Transverse colon (tissue), 4 donors: ENCODE results near the gene SLK. TPM values are rescaled to one million over a fixed set of nuclear protein-coding genes. Genes with fewer than 3 reads are reported as not detected.

Experiments used
- DNase-seq: peaks from one replicate; pipeline ENCODE4 v3.0.0-alpha.2; 2019
- H3K27ac ChIP-seq, 4 donors: fragments of 200-600 bp; sonication (generic); 2 replicates each; pipeline ENCODE4 v1.5.1; 2016 to 2018; ENCODE audit warnings: inconsistent platforms in 4 of 4
- H3K27me3 ChIP-seq: fragments of 200-600 bp; sonication (generic); 2 replicates; pipeline ENCODE4 v1.5.1; 2017; ENCODE audit warnings: inconsistent platforms
- H3K36me3 ChIP-seq, 4 donors: fragments of 200-600 bp; sonication (generic); 2 replicates each; pipeline ENCODE4 v1.5.1; 2017 to 2019; ENCODE audit warnings: inconsistent platforms in 4 of 4
- H3K4me1 ChIP-seq, 4 donors: fragments of 200-600 bp; sonication (generic); 2 replicates each; pipeline ENCODE4 v1.5.1; 2017 to 2020; ENCODE audit warnings: inconsistent platforms in 4 of 4
- H3K4me3 ChIP-seq, 4 donors: fragments of 200-600 bp; sonication (generic); 1 replicate in 1 of 4; 2 replicates in 3 of 4; pipeline versions ENCODE4 v1.5.1 to v1.6.1; 2017 to 2019; ENCODE audit warnings: inconsistent platforms in 4 of 4
- H3K9me3 ChIP-seq, 2 donors: fragments of 200-600 bp; sonication (generic); 2 replicates each; pipeline ENCODE4 v1.5.1; 2017 to 2019; ENCODE audit warnings: inconsistent platforms in 2 of 2
- CTCF ChIP-seq, 5 experiments: fragments of 200-600 bp in 3 of 5; fragments of 450-650 bp in 2 of 5; sonication (generic) in 3 of 5; IDR thresholded peaks; 1 replicate in 2 of 5; 2 replicates in 3 of 5; pipeline ENCODE4 v1.5.1; 2016 to 2017; ENCODE audit warnings: antibody characterized with exemption in 5 of 5, inconsistent platforms in 3 of 5, mild to moderate bottlenecking in 2 of 5, moderate library complexity in 1 of 5
- EP300 ChIP-seq: sonication (generic); formaldehyde crosslinking; IDR thresholded peaks from one replicate; pipeline ENCODE4 v1.6.1; 2017; ENCODE audit warnings: antibody characterized with exemption, low read depth
- POLR2A ChIP-seq: fragments of 450-650 bp; IDR thresholded peaks from one replicate; pipeline ENCODE4 v1.6.1; 2016; ENCODE audit warnings: antibody characterized with exemption, mild to moderate bottlenecking, moderate library complexity
- POLR2AphosphoS5 ChIP-seq, 3 donors: sonication (generic); formaldehyde crosslinking; IDR thresholded peaks; one replicate each; pipeline ENCODE4 v1.6.1; 2016; ENCODE audit warnings: antibody characterized with exemption in 3 of 3
- WGBS, 2 donors: methylation state at CpG; one replicate each; pipeline ENCODE4 v1.1.5; 2018; ENCODE audit warnings: low coverage in 1 of 2; 5-methylcytosine and 5-hydroxymethylcytosine counted together
- in situ Hi-C, 4 donors: fragments of 200-750 bp; cut with MboI; loops; one replicate each; pipeline versions ENCODE4 v1.15.0 to v1.15.1; 2017; ENCODE audit warnings: low sequenced_read_pairs in 3 of 4, low pct_ligation_motif_present in 1 of 4, low pct_unique_long_range_greater_than_20kb in 1 of 4
- intact Hi-C: fragments of 100-400 bp; cut with DNase I; formaldehyde crosslinking; loops from one replicate; pipeline ENCODE4 v1.15.1; 2023; ENCODE audit warnings: low total_unique reads
- total RNA-seq, 4 donors: library from RNA; depleted of rRNA; stranded (reverse); fragments of >200 nt; gene quantifications; one replicate each; pipeline ENCODE4 v1.1.0, GENCODE V29; 2016

Gene SLK
- total RNA-seq, 4 donors from 2014 or later, result 33.2 to 76.4 (median 55.7) TPM

GRCh38 chr10:104022026-104022425 lies 55.1 kb downstream of the SLK start:
- Histone ChIP-seq H3K27me3 (no peaks in the 10 kb centered on the region), H3K36me3 (peaks cover 0 to 81% (median 42%) of the 10 kb centered on the region in 4 donors), H3K9me3 (no peaks in the 10 kb centered on the region), H3K27ac (no peak overlapping the region), H3K4me3 (no peak overlapping the region), H3K4me1 (no peaks in the 10 kb centered on the region)
- WGBS, 2 donors, result 92 to 97% methylated on average over 5 of the region's 5 CpGs
- intact Hi-C loops (no loop called here), in situ Hi-C loops (no loop called here)
- DNase-seq, result no peak
- TF ChIP-seq POLR2A, result no peak
- TF ChIP-seq EP300, result no peak

- intact Hi-C loops (no loop called here), in situ Hi-C loops (loop anchor here in 1 of 4 donors (25.0 kb wide), 1 partner anchor 187 kb away; no protein-coding TSS in a partner anchor)
- Histone ChIP-seq H3K4me3 (no peak overlapping the region), H3K27me3 (no peaks in the 10 kb centered on the region), H3K4me1 (no peaks in the 10 kb centered on the region), H3K9me3 (no peaks in the 10 kb centered on the region), H3K27ac (no peak overlapping the region), H3K36me3 (peaks cover 0 to 65% (median 28%) of the 10 kb centered on the region in 4 donors)
- TF ChIP-seq POLR2A, result no peak
- no peak for TF ChIP-seq EP300
- TF ChIP-seq POLR2AphosphoS5 (IDR thresholded peaks at IDR 0.05), result no peak
- TF ChIP-seq CTCF (IDR thresholded peaks at IDR 0.05), result no peak
- WGBS, 2 donors, result 86 to 90% methylated on average over 4 to 5 of the region's 5 CpGs
- no peak for DNase-seq
These were observed 58.6 kb downstream of the SLK start for GRCh38 chr10:104025524-104025923.

DNA sequence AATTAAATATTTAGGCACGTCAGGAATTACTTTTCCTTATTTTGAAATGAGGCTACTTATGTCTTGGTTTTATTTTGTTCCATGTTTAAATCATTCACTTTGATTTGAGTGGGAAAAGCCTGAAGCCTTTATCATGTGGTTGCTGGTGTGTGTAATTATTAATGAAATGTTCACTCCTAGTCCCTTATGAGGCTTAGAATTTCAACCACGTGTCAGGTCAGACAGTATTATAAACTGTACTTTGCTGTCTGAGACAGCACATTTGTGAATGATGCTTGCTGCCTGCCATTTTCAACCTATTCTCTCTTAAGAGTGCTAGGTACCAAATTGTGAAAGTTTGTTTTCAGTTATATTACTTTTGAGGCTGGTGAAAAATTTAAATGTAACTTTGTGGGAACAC lies 59.8 kb downstream of the SLK start:
- in situ Hi-C loops, result loop anchor here in 1 of 4 donors (25.0 kb wide), 1 partner anchor 186 kb away; no protein-coding TSS in a partner anchor
- peaks cover 0 to 53% (median 24%) of the 10 kb centered on the region in 4 donors for H3K36me3 ChIP-seq

DNA sequence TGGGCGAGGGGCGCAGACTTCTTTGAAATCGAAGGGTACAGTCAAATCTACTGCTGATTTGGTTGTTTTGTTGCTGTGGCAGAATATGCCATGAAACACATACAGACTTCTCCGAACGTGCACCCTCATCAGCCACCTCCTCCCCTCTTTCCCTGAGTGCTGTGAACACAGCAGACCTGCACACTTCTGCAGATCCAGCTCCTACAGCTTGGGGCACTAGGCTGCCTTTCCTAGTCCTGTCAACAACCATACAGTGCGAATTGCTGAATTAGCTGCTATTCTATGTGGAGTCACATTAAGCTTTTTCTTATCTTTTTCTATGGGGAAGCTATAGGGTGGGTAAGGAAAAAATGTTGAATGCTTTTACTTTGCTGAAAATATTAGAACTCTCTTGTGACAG lies 61.2 kb downstream of the SLK start:
- no peaks in the 10 kb centered on the region for H3K27me3 ChIP-seq
- no peak overlapping the region for H3K27ac ChIP-seq
- in situ Hi-C loops (loop anchor here in 1 of 4 donors (25.0 kb wide), 1 partner anchor 184 kb away; no protein-coding TSS in a partner anchor), intact Hi-C loops (no loop called here)
- TF ChIP-seq POLR2AphosphoS5 (IDR thresholded peaks at IDR 0.05) (no peak), CTCF (IDR thresholded peaks at IDR 0.05) (peak in 3 of 5 experiments; percentile 20 to 27 (median 26))
- DNase-seq, result no peak
- H3K36me3 ChIP-seq, result peaks cover 0 to 48% (median 20%) of the 10 kb centered on the region in 4 donors
- H3K4me1 ChIP-seq, result no peaks in the 10 kb centered on the region
- WGBS, 2 donors, result 84 to 88% methylated on average over 5 to 6 of the region's 6 CpGs
- H3K9me3 ChIP-seq, result no peaks in the 10 kb centered on the region
- no peak overlapping the region for H3K4me3 ChIP-seq

More for the DNA sequence above, 59.8 kb downstream of the SLK start:
- intact Hi-C loops, result no loop called here
- no peaks in the 10 kb centered on the region for H3K27me3 ChIP-seq
- no peaks in the 10 kb centered on the region for H3K4me1 ChIP-seq
- no peaks in the 10 kb centered on the region for H3K9me3 ChIP-seq
- H3K4me3 ChIP-seq, result no peak overlapping the region
- H3K27ac ChIP-seq, result no peak overlapping the region
- TF ChIP-seq EP300 (no peak), POLR2A (no peak), CTCF (IDR thresholded peaks at IDR 0.05) (no peak), POLR2AphosphoS5 (IDR thresholded peaks at IDR 0.05) (no peak)
- 64 to 65% methylated on average over 2 of the region's 2 CpGs for WGBS, 2 donors
- DNase-seq, result no peak
